GM21737 (cell line): ENCODE results near the gene ATOSB.
A peak's percentile ranks its signal among the peaks of the same experiment; 100 is the strongest.

Experiments used
- ATAC-seq: cut with Tn5 transposase; IDR thresholded peaks from one replicate; pipeline ENCODE4 v1.9.1; 2021; ENCODE audit warnings: mild to moderate bottlenecking, moderate library complexity; ENCODE audit not compliant: unreplicated experiment

The ATOSB gene

DNA sequence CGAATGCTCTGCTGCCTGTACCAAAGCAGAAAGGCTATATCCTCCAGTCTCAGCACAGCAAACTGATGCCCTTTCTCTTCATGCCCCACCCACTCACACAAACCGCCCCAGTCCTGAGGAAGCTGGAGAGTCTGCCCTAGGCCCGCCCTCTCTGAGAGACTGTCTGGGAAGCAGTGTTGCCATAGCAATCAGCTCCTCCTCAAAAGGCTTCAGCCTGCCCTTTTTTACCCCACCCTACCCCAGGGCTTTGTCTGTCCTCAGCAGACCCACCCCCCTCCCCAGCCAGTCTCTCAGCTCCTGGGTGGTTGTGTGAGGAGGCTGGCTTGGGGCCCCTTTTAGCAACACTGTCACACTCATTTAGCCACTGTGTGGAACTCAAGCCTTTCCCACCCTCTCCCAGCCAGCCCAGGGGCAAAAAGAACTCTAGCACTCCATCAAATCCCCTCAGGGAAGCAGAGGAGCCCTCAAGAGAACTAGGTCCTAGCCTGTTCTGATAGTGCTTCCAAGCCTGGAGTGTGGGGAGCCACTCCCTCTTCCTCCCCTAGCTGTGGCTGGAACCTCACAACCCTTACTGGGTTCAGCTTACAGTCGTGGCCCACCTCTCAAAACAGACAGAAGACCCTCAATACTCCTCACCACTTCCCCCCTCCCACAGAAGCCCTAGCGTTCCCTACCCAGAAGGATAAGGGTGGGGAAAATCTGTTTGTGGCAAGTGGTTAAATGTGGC, 1.4 kb downstream of the ATOSB start:
- peak; percentile 17 for ATAC-seq

GRCh38 chr9:35112257-35113020, 3.2 kb downstream of the ATOSB start:
- no peak for ATAC-seq

DNA sequence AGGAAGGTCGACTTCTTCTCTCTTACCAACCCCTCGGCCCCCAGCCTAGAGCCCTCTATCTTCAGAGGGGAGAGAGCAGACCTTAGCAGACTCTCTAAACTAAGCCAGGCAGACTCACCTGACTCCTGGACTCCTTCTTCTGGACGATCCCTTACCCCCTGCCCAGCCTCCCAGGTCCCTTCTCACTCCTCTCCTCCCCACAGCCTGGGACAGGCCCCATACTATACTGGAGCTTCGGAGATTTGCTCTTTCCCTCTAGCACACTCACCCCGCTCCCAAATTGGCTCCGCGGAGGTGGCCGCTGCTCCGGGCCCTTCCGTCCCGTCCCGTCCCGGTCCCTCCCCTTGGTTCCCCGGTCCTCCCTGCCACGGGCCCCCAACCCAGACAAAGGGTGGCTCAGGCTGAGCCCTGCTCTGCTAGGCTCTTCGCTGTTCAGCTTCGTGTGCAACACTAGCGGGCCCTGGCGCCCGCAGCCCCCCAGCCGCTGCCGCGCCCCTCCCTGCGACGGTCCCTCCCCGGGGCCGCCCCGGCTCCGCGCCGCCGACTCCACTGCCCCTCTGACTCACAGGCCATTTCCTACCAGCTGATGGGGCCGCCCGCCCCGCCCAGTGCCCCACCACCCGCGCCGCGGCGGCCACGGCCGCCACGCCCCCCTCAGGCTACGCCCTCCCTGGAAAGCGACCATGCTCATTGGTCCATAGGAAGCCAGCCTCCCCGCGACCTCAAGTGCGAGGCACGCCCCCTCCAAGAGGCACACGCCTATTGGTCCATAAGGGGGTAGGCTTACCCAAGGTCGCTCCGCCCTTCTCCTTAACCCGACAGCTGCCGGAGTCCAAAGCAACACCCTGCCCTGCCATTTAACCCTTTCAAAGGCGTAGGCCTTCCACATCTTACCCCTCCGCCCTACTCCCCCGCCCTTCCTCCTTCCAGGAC, 4.4 kb downstream of the ATOSB start:
- ATAC-seq = peak; percentile 71

DNA sequence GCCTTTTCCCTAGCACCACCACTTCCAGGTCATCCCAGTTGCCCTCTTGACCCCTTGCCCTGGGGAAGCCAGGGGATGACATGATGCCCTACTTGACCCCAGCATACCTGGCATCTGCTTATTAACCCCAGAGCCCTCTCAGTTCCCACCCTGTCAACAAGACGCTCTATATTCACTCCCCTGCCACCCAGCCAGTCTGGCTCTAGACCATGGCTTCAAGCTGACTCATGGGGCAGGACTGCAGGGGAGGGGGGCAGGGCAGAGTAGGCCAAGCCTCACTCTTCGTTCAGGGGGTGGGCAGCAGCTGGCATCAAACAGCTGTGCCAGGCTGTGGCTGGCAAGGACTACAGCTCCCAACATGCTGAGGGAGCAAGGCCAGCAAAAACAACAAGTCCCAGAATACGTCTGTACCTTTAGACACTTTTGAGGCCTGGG, 5.3 kb downstream of the ATOSB start:
- no peak for ATAC-seq

DNA sequence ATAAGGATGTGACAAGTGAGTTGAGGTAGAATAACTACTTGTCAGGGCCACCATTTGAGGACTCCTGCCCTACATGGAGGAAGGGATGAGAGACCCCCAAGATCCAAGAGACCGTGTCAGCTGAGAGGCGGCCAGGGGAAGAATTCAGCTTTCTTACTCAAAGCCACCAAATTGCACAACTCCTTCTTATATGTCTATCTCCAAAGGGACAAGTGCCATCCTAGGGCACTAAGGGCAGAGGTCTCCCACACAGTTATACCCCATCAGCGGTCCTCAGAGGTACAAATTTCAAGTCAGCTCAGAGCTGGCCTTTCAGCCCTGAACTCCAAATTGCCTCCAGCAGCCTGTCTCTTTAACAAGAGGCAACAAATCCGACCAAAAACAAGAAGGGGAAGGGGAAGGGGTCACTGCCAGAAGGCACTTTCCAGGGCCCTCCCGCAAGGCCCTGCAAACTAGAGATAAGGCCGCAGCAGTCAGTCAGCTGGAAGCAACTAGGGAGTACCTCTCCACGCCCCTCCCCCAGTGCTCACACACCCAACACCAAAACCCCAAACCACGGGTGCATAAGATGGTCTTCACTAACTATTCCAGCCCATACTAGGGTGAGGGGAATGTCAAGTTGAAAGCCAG, 6.6 kb downstream of the ATOSB start:
- no peak for ATAC-seq

GRCh38 chr9:35108461-35108860, 7.2 kb downstream of the ATOSB start:
- ATAC-seq = no peak

- no peak for ATAC-seq
These were observed 8.1 kb downstream of the ATOSB start for GRCh38 chr9:35107297-35108290.

DNA sequence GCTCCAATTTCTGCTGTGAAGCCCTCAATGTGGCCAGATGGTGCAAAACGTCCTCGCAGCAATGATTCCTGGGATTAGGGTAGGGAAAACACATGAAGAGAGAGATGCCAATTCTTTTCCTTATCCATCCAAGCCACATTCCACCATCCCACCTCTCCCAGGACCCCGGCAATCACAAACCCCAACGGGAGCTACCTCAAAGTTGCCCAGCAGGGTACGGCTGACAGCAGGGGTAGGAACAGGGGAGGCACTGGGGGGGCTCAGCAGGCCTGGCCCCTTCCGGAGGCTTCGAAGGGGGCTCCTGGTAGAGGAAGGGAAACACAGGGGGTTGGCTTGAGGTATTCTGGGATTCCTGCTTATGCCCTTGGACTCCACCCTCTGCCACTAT, 9.3 kb downstream of the ATOSB start:
- no peak for ATAC-seq

DNA sequence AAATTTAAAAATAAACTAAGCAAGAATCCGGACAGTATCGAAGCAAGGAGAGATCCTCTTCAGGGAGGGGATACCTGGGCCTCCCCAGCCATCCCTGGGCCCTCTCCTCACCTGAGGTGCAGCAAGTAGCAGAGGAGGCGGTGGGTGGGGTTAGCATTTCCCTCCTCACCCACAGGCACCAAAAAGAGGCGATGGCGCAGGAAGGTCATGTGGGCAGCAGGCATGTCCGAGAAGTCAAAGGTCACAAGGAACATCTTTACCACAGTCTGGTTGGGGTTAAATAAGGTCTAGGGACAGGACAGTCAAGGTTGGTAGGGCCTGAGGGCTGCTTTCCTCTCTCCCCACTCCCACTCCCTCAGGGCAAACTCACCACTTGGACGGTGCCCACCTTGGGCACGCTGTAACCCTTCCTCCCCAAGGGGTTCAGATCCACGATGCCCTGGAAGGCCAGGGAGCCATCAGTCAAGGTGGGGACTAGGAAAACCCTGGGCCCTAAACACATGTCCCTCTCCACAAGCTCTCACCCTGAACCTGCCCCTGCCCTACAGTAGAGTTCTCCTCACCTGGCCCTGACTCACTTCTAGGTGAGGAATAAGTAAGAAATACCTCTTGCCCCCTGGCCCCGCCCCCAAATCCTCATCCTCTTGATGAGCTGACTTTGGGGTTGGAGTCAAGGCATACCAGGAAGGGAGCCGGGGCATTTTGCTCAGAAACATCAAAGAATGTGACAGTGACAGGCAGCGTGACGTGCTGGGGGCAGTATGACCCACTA, 9.9 kb downstream of the ATOSB start:
- ATAC-seq = no peak

GRCh38 chr9:35105126-35105525, 10.5 kb downstream of the ATOSB start:
- ATAC-seq = no peak

- ATAC-seq = no peak
These were observed 11.1 kb downstream of the ATOSB start for GRCh38 chr9:35104586-35104985.

DNA sequence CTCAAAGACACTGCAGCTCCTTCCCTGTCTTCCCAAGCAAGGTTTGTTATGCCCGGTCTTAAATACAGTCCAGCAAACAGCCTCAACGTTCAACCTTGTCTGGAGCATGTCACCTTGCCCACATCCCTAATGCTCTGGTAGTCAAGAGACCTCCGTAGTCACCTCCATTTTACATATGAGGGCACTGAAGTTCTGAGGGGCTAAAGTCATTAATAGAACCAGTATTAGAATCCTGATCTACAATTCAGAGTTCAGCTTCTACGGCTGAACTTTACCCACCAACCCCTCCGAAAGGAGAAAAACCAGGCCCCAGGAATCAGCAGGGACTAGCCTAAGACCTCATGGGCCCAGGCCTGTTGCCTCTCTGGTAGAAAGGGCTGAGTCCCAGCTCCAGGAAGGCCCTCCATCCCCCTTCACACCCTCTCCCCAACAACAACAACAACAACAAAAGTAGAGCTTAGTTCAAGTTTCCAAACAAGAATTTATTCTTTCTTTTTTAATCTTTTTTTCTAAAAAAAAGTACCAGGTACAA, 11.9 kb downstream of the ATOSB start:
- ATAC-seq = no peak

DNA sequence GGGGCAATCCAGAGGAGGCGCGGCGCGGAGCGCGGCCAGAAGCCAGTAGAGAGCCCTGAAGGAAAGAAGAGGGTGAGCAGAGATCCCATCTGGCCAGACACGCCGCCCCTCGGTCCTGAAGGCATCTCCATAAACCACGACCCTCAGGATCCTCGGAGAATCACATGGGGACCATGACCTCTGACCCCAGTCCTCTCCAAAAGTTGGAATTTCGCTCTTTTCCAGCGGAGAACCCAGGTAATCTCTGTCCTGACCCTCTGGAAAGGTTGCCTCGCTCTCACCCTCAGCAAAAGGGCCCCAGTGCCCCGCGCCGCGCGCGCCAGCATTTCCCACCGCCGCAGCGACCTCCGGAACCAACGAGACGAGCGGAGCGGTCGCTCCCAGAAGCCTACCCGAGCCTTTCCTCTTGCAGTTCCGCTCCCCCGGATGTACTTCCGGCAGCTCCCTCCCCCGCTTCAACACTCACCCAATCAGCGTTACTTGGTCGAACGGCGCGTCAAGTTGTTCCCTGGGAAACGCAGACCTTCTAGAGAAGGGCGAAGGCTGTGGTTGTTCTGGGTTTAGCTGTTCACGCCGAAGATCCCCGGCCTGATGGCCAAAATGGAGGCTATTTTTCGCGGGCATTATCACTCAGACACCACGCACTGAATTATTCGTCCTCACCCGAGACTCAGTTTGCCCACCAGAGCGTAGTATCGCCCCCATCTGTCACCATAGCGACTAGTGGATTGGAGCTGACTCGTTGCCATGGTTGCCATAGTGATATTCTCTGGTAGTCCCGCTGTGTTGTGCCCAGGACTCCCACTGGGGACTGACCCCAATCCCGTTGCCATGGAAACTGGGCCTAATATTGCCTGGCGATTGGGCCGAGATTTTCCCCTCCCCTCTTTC, 12.6 kb downstream of the ATOSB start, which contains the start of gene STOML2:
STOML2 (minus strand) TSS at position 363 of the 891 bp plus-strand sequence; CDS start at position 326, 37 bp downstream.
- ATAC-seq = peak; percentile 87

- no peak for ATAC-seq
These were observed 13.2 kb downstream of the ATOSB start for GRCh38 chr9:35102465-35102768.

DNA sequence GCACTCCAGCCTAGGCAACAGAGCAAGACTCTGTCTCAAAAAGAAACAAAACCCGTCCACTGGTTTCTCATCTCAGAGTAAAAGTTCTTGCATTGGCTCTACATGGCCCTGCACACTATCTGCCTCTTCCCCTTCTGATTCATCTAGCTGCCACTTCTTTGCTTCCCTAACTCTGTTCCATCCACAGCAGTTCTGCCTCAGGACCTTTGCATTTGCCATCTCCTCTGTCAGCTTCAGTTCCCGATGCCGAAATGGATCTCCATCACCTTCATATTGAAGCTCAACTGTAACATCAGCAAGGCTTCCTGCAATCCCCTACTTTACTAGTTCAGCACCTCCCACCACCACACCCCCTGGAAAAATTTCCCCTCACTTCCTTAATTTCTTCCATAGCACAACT, 18.1 kb downstream of the ATOSB start:
- ATAC-seq = no peak

GRCh38 chr9:35096035-35096849, 19.4 kb downstream of the ATOSB start, which contains the start of gene PIGO:
PIGO (minus strand) TSS chr9:35096591; CDS start chr9:35095565, 1,026 bp downstream.
- peak; percentile 81 for ATAC-seq

- ATAC-seq = no peak
These were observed 24.1 kb downstream of the ATOSB start for GRCh38 chr9:35091536-35091935.
